Endothelial cell of umbilical vein (primary cell): Measurements from ENCODE around the gene PLCXD3.

Source experiments
- EZH2 ChIP-seq: IDR thresholded peaks from 2 replicates; pipeline ENCODE4 v1.6.1; 2012; ENCODE audit warnings: borderline replicate concordance, low read depth, mild to moderate bottlenecking, moderate library complexity, low read length, inconsistent platforms; ENCODE audit not compliant: severe bottlenecking
- FOS ChIP-seq: IDR thresholded peaks from 2 replicates; pipeline ENCODE4 v1.6.1; 2011; ENCODE audit warnings: mild to moderate bottlenecking, low read length, moderate library complexity, borderline replicate concordance; ENCODE audit not compliant: insufficient read depth
- GATA2 ChIP-seq: IDR thresholded peaks from 2 replicates; pipeline ENCODE4 v1.7.0; 2011; ENCODE audit warnings: low read depth, mild to moderate bottlenecking, moderate library complexity, mixed read lengths, low read length; ENCODE audit not compliant: insufficient read length, insufficient read depth
- MYC ChIP-seq: IDR thresholded peaks from one replicate; pipeline ENCODE4 v1.6.1; 2011; ENCODE audit warnings: mild to moderate bottlenecking, low read depth, low read length
- POLR2A ChIP-seq: IDR thresholded peaks from 2 replicates; pipeline ENCODE4 v1.6.1; 2012; ENCODE audit warnings: low read depth, mild to moderate bottlenecking, control low read depth, low read length
- POLR2AphosphoS5 ChIP-seq: IDR thresholded peaks from 2 replicates; pipeline ENCODE4 v1.6.1; 2012; ENCODE audit warnings: low read depth, mild to moderate bottlenecking, control low read depth, low read length, moderate library complexity; ENCODE audit not compliant: insufficient read depth
- TF ChIP-seq, protein P1 (sequence below), 2 donors: IDR thresholded peaks; 1 replicate in 1 of 2; 2 replicates in 1 of 2; pipeline ENCODE4 v1.5.1; 2011; ENCODE audit warnings: low read length in 2 of 2, mild to moderate bottlenecking in 2 of 2, moderate library complexity in 2 of 2, control low read depth in 1 of 2, inconsistent platforms in 1 of 2, low read depth in 1 of 2; ENCODE audit not compliant: insufficient read depth in 1 of 2; ENCODE audit errors: extremely low read depth in 1 of 2
- TF ChIP-seq, protein P2 (sequence below): IDR thresholded peaks from 2 replicates; pipeline ENCODE4 v1.6.1; 2011; ENCODE audit not compliant: insufficient read depth, insufficient read length

DNA sequence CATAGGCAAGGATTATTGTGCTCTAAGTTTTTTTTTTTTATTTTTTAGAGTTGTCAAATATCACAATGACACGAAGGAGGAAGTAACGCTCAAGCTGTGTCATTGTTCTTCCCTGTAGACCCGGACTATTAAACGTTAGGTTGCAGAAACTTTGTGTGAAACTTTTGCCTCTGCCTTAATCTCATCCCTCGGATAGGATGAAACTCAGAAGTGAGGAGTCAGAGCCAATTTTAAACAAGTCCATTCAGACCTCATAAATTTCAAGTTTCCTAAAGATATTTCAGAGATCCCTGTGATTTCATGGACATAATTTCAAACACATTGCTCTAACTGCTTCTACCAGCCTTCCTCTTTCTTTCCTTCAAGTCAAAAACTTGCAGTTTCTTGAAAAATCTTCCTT is 198.3 kb downstream of the PLCXD3 start:
- TF ChIP-seq, protein P1, sequence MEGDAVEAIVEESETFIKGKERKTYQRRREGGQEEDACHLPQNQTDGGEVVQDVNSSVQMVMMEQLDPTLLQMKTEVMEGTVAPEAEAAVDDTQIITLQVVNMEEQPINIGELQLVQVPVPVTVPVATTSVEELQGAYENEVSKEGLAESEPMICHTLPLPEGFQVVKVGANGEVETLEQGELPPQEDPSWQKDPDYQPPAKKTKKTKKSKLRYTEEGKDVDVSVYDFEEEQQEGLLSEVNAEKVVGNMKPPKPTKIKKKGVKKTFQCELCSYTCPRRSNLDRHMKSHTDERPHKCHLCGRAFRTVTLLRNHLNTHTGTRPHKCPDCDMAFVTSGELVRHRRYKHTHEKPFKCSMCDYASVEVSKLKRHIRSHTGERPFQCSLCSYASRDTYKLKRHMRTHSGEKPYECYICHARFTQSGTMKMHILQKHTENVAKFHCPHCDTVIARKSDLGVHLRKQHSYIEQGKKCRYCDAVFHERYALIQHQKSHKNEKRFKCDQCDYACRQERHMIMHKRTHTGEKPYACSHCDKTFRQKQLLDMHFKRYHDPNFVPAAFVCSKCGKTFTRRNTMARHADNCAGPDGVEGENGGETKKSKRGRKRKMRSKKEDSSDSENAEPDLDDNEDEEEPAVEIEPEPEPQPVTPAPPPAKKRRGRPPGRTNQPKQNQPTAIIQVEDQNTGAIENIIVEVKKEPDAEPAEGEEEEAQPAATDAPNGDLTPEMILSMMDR (IDR thresholded peaks at IDR 0.05; ENCODE audit: extremely low read depth in 1 of 2, insufficient read depth in 1 of 2, low read depth in 1 of 2, low read length in 2 of 2) = no peak
- no peak for TF ChIP-seq POLR2A
- TF ChIP-seq EZH2 = no peak
- no peak for TF ChIP-seq FOS
- TF ChIP-seq POLR2AphosphoS5 = no peak
- TF ChIP-seq, protein P2, sequence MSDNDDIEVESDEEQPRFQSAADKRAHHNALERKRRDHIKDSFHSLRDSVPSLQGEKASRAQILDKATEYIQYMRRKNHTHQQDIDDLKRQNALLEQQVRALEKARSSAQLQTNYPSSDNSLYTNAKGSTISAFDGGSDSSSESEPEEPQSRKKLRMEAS = no peak
- no peak for TF ChIP-seq GATA2
- TF ChIP-seq MYC = no peak
